KOPT-K1 (cell line): ENCODE data around the gene PDK1.

ENCODE experiments used
- H3K27ac ChIP-seq: fragments of 200-600 bp; sonication (generic); 2 replicates; pipeline ENCODE4 v1.5.1; 2016; ENCODE audit warnings: antibody characterized with exemption, mild to moderate bottlenecking, low read depth, low read length; ENCODE audit not compliant: poor library complexity, severe bottlenecking
- H3K36me3 ChIP-seq: fragments of 200-600 bp; sonication (generic); 2 replicates; pipeline ENCODE4 v1.5.1; 2017; ENCODE audit warnings: antibody characterized with exemption, mild to moderate bottlenecking, low read length, moderate library complexity; ENCODE audit not compliant: insufficient read depth
- H3K9me3 ChIP-seq: fragments of 200-600 bp; sonication (generic); 2 replicates; pipeline ENCODE4 v1.5.1; 2017; ENCODE audit warnings: antibody characterized with exemption, low read length, mild to moderate bottlenecking; ENCODE audit not compliant: insufficient read depth, poor library complexity, severe bottlenecking

Gene PDK1

DNA sequence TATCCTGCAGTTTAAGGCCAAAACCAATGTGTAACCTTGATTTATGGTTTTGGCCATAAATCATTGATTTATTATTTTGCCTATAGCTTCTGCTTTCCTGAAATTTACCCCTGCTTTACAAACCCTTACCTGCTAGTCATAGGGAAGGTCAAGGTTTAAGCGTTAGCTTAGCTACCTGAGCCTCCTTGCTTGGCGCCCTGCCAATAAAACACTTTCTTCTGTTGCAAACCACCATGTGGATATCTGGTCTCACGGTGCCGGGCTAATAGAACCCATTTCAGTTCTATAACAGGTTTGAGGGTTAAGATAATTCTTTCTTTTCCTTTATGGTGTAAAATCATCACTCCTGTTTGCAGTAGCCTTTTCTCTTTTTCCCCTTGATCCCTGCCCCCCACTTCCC is 72.2 kb downstream of the PDK1 start:
- Histone ChIP-seq H3K36me3 (peaks cover 50% of the 10 kb centered on the region), H3K27ac (no peak overlapping the region), H3K9me3 (peaks cover 12% of the 10 kb centered on the region)

DNA sequence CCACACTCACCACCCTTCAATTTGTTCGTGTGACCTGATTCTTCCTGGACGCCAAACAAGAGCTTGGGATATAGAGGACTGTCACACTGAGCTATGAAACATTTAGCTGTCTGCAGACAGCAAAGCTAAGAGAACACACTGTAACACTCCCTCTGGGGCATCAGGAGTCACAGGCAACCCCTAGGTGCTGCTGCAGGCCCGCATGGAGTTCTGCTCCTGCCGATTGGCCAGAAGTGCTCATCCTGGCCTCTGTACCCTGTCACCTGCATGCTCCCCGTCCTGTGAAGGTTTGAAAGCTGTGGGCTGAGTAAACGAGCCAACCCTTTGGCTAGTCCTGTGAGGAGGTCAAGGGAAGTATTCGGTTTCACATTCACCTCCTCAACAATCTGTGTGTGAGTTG is 73.7 kb downstream of the PDK1 start:
- Histone ChIP-seq H3K36me3 (peaks cover 35% of the 10 kb centered on the region), H3K9me3 (peaks cover under 1% of the 10 kb centered on the region), H3K27ac (no peak overlapping the region)

DNA sequence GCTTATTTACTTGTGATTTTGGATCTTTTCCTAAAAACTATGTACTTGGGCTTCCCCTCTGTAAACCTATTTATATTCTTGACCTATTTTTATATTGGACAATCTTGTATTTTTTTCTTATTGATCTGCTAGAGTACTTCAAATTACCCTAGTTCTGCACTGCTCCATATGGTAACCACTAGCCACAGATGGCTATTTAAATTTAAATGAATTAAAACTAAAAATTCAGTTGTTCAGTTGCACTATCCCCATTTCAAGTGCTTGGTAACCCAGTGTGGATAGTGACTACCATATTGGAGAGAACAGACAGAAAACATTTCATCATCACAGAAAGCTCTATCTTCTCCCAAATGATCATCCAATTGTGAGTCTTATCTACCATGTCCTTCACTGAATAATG is 74.3 kb downstream of the PDK1 start:
- no peaks in the 10 kb centered on the region for H3K9me3 ChIP-seq
- no peak overlapping the region for H3K27ac ChIP-seq

GRCh38 chr2:172634477-172634876 is 78.6 kb downstream of the PDK1 start:
- Histone ChIP-seq H3K27ac (no peak overlapping the region), H3K36me3 (peaks cover 3% of the 10 kb centered on the region; the same call in 1 of the 2 replicates), H3K9me3 (no peaks in the 10 kb centered on the region)

More for the DNA sequence above, 74.3 kb downstream of the PDK1 start:
- H3K36me3 ChIP-seq: peaks cover 29% of the 10 kb centered on the region

DNA sequence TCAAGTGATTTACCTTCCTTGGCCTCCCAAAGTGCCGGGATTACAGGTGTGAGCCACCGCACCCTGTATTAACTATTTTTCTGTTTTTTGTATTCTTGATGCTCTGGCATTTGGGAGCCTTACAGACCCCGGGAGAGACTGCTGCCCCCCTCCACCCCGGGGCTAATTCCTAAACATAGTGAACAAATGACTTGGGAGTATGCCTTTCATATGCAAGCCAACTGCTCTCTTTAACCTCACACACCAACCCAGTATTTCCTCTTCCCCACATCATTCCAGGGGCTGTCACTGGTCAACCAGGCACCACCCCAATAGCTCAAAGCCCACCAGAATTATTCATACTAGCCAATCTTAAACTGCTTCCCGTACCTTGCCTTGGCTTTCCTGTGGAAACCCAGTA is 79.7 kb downstream of the PDK1 start:
- H3K27ac ChIP-seq: no peak overlapping the region

DNA sequence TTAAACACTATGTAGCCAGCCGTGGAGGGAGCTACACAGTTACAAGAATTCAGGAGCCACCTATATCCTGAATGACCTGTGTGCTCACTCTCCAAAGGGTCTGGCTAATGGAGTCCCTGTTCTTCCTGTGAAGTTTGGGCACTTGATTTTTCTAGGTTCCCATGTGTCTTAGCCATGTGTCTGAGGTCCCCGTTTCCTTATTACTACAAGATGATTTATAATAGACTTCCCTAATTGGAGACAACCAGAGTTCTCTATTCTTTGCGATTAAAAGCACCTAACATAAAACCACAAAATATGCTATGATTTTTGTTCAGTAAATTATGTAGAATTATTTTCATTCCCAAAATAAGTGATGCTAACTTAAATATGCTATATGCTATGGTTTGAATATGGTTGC is 83.4 kb downstream of the PDK1 start:
- Histone ChIP-seq H3K9me3 (no peaks in the 10 kb centered on the region), H3K27ac (no peak overlapping the region), H3K36me3 (no peaks in the 10 kb centered on the region)

More for the DNA sequence above, 79.7 kb downstream of the PDK1 start:
- Histone ChIP-seq H3K36me3 (no peaks in the 10 kb centered on the region), H3K9me3 (no peaks in the 10 kb centered on the region)

DNA sequence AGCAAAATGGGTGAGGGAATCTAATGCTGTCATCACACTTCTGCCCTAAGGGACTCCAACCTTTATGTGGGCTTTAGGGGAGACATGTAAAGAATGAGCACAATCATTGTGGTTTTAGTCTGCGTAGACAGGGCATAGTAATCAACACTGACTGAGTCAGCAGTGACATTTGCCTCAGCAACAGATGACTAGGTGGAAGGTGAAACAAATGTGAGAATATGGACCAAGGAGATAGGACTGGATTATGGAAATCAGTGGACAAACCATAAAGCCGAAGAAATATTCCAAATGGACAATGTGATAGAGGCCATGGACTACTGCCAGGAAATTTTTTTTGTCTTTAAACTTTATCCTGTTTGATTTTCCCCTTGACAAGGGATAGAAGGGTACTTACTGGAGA is 83.9 kb downstream of the PDK1 start:
- H3K9me3 ChIP-seq: no peaks in the 10 kb centered on the region
- H3K36me3 ChIP-seq: no peaks in the 10 kb centered on the region
- H3K27ac ChIP-seq: no peak overlapping the region

DNA sequence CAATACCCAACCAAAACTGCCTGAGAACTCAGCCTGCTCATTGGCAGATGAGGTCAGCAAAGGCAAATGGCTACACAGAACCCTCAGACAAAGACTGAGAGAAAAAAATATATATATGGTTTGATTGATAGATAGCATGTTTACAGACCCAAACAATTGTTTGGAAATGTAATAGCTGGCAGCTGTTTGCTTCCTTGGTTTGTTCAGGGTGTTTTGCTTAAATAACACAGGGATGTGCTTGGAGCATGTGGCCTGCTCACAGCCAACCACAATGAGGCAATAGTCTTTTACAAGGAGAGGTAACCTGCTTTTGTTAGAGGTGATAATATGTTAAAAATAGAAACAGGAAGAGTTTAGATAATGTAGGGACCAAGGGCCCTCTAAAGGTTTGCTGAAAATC is 84.5 kb downstream of the PDK1 start:
- H3K36me3 ChIP-seq: no peaks in the 10 kb centered on the region
- no peaks in the 10 kb centered on the region for H3K9me3 ChIP-seq
- H3K27ac ChIP-seq: no peak overlapping the region

- no peaks in the 10 kb centered on the region for H3K9me3 ChIP-seq
- H3K27ac ChIP-seq: no peak overlapping the region
- no peaks in the 10 kb centered on the region for H3K36me3 ChIP-seq
Observed at GRCh38 chr2:172642301-172643020, 86.6 kb downstream of the PDK1 start.

DNA sequence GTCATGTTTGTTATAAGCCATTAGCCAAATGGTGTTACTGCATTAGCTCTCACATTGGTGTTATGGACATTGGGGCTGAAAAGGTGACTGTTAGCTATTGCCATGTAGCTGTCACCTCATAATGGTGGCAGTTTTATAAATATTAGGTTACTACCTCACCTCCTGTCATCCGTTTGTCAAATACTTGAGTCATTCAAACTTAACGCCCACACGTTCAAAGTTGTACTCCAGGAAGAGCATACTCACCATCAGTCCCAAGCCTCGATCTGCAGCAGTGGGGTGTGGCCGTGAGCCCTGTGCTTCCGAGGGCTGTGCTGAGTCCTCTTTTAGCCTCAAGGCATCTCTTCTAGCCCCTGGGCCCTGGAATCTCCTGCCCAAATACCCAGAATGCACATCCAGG is 87.3 kb downstream of the PDK1 start:
- Histone ChIP-seq H3K9me3 (no peaks in the 10 kb centered on the region), H3K27ac (no peak overlapping the region), H3K36me3 (no peaks in the 10 kb centered on the region)

- H3K9me3 ChIP-seq: no peaks in the 10 kb centered on the region
- no peaks in the 10 kb centered on the region for H3K36me3 ChIP-seq
- no peak overlapping the region for H3K27ac ChIP-seq
Observed at GRCh38 chr2:172647439-172647838, 91.5 kb downstream of the PDK1 start.

GRCh38 chr2:172655091-172655837 is 99.4 kb downstream of the PDK1 start:
- no peaks in the 10 kb centered on the region for H3K36me3 ChIP-seq
- H3K27ac ChIP-seq: no peak overlapping the region
- peaks cover 14% of the 10 kb centered on the region for H3K9me3 ChIP-seq

DNA sequence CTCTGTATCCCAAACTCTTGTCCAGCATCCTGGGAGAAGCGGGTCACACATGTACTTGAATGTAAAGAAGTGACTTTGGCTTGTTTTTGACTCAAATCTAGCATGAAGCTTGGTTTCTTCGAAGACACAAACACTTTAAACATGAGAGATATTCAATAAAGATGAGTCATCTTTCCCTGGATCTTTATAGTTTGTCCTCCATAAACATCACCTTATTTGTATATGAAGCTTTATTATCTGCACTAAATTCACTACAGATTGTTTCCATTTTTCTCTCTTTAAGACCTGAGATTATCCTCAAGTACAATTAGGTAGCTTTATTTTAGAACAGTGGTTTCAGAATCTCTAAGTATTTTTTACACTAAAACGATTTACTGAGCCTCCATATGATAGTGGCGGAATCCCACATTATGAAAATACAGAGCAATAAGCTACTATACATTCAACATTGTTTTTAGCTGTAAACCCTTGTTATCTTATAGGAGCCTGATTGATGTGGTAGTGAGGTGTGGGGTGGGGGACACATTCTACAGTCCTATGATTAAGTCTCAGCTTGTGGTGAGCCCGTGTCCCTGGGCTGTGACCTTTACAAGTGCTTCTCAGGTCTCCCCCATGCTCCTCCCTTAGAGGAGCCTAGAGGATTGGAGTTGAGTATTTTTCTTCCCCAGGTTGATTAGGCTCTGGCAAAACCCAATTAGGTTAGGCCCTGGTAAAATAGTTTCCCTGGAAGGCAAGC is 100.1 kb downstream of the PDK1 start:
- H3K9me3 ChIP-seq: peaks cover 14% of the 10 kb centered on the region
- no peak overlapping the region for H3K27ac ChIP-seq
- H3K36me3 ChIP-seq: no peaks in the 10 kb centered on the region
